LHCN-M2 (cell line): ENCODE data around the gene ARVCF. TPM values are rescaled to one million over a fixed set of nuclear protein-coding genes. Genes with fewer than 3 reads are reported as not detected.

Source experiments
- DNase-seq: peaks from one replicate; pipeline ENCODE4 v3.0.0-alpha.2; 2012; ENCODE audit warnings: low read depth
- total RNA-seq: library from RNA; depleted of rRNA; stranded (reverse); fragments of >200 nt; gene quantifications from 2 replicates; pipeline ENCODE4 v1.2.3, GENCODE V29; 2014

The ARVCF gene
- total RNA-seq, 1 experiment from 2014 or later, result 6.4 TPM

- no peak for DNase-seq
These were observed 37.4 kb upstream of the ARVCF start for GRCh38 chr22:20054034-20054427.

DNA sequence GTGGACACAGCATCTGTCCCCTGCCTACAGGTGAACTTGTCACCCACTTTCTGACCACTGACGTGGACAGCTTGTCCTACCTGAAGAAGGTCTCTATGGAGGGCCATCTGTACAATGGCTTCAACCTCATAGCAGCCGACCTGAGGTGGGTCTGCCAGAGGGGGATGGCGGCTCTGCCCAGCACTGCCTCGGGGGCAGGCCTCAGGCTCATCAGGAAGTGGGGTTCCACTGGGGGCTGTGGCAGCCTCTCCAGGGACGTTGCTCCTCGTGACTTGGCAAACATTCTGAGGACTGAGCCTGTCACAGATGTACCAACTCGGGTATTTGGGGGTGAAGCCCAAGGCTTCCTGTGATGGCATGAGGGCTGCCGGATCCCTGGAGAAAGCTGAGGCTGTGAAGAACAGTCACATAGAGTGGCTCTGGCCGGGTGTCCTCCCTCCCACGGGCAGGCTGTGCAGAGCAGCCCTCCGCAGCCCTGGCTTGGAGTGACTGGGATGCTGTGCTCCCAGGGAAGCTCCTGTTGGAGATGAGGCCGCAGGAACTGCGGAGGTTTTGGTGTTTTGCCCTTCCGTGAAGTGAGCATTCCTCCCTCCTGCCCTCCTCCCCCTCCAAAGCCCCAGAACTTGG is 36.9 kb upstream of the ARVCF start:
- DNase-seq, result no peak

- DNase-seq, result no peak
These were observed 36.0 kb upstream of the ARVCF start for GRCh38 chr22:20052309-20053259.

- DNase-seq, result no peak
These were observed 35.3 kb upstream of the ARVCF start for GRCh38 chr22:20051927-20052308.

DNA sequence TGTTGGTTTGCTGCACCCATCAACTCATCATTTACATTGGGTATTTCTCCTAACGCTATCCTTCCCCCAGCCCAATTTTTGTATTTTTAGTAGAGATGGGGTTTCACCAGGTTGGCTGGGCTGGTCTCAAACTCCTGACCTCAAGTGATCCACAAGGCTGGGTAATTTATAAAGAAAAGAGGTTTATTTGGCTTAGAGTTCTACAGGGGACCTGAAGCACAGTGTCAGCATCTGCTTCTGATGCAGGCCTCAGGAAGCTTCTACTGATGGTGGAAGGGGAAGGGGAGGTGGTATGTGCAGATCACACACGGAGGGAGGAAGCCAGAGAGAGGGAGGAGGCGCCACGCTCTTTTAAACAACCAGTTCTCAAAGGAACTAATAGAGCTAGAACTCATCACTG is 30.1 kb upstream of the ARVCF start:
- no peak for DNase-seq

DNA sequence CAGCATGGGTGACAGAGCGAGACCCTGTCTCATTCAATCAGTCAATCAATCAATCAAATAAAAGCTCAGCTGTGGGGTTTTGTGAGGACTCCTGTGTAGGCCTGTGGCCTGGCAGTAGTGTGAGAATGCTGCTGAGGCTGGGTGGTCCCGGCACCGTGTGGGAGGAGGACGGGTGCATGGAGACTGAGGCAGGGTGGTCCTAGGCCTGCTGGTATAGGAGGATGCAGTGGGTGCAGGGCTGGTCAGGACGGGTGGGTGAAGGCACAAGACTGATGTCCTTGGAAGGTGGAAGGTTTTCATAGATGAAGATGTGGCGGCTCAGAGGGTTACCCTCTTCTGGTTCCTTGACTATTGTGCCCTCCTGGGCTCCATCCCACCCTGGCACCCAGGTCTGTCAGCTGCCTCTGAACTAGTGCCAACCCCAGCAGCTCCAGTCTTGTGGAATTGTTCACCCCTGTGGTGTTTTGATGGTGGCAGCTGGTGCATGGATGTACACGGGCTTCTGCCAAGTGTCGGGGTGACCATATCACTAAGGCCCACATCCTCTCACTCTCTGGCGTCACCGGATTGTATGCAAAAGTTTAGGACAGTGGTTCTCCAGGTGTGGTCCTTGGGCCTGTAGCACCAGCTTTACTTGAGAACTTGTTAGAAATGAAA is 28.0 kb upstream of the ARVCF start:
- DNase-seq, result no peak

DNA sequence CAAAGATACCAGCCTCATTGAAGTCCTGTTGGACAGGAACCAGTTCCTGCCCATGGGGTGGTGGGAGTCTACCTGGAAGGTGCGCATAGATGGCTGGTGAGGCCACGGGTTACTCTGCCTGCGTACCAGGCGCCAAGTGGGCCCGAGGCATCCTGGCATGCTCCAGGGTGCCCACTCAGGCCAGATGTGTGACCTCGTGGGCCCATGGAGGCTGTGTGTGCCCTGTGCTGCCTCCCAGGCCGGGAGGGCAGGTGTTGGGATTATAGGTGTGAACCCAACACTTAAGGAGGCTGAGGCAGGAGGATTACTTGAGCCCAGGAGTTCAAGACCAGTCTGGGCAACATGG is 27.3 kb upstream of the ARVCF start:
- no peak for DNase-seq

- no peak for DNase-seq
These were observed 26.7 kb upstream of the ARVCF start for GRCh38 chr22:20043057-20043996.

GRCh38 chr22:20040327-20041200 is 23.9 kb upstream of the ARVCF start:
- no peak for DNase-seq

DNA sequence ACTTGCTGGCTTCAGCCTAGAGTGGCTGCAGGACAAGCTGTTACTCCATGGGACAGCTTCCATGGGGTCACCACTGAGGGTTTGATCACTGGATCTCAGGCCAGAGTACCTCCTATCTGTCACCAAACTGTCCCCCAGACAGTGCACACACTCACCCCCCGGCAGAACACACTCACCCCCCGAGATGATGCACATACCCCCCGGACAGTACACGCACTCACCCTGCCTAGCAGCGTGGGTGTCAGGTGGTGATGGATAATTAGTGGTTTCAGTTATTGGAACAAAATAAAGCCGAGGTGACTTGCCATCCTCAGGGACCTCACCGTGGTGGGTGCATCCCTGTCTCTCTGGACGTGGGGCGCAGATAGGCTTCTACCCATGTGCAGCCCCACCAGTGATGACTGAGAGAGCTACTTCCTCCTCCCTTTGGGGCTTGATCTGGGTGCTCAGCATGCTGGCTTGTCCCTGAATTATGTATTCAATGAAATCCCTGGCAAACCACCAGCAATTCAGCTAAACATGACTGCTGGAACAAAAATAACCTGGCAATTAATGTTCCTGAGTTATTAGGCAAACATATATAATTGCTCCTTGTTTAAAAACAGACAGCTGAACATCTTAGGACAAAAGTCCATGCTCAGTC is 23.2 kb upstream of the ARVCF start:
- DNase-seq, result no peak

GRCh38 chr22:20038574-20038973 is 22.0 kb upstream of the ARVCF start:
- DNase-seq, result no peak

DNA sequence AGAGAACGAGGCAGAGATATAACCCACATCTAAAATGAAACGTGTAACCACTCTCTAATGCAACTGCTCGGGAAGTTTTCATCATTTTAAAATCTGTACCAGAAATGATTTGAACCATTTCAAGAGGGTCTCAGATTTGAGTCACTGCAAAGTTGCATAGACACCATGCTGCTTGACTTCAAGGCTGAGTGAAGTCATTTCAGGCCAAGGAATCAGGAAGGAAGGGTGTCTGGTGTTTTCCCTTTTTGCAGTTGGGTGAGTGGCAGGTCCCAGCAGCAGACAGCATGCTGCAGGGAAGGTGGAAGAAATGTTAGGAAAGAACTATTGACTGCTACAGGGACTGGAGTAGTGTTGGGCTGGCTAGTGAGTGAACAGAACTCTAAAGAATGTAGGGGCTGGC is 20.8 kb upstream of the ARVCF start:
- DNase-seq, result no peak

DNA sequence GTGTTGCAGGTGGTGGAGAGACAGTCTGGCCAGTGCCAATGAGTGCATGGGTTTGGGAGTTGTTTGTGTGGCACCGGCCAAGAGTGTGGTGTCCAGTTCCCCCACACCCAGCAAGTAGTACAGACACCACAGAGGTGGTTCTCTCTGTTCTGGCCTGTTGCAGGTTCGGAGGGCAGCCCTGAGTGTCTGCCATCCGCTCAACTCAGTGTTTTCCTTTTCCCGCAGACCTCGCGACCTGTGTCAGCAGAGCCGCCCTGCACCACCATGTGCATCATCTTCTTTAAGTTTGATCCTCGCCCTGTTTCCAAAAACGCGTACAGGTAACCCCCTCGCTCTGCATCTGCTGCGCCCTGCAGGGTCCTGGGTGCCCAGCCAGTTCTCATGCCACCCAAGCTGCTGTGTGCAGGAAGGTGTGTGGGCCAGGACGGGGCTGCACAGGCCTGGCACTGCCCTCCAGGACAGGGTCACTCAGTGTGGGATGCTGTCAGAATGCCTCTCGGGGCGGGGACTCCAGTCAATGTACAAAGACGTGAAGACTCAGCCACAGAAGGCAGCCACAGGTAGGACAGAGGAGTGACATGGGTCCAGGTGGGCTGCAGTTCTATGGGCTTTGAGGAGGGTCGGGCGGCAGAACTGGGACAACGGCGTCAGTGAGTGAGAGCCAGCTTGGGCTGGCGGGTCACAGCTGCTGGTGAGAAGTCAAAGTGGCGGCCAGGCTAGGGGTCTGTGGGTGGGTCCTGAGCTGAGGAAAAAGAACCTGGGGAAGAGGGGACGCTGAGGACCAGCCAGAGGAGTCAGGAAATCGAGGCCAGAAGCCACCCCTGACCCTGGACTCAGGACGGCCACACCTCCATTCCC is 20.1 kb upstream of the ARVCF start:
- no peak for DNase-seq

GRCh38 chr22:20036084-20036482 is 19.5 kb upstream of the ARVCF start:
- no peak for DNase-seq

DNA sequence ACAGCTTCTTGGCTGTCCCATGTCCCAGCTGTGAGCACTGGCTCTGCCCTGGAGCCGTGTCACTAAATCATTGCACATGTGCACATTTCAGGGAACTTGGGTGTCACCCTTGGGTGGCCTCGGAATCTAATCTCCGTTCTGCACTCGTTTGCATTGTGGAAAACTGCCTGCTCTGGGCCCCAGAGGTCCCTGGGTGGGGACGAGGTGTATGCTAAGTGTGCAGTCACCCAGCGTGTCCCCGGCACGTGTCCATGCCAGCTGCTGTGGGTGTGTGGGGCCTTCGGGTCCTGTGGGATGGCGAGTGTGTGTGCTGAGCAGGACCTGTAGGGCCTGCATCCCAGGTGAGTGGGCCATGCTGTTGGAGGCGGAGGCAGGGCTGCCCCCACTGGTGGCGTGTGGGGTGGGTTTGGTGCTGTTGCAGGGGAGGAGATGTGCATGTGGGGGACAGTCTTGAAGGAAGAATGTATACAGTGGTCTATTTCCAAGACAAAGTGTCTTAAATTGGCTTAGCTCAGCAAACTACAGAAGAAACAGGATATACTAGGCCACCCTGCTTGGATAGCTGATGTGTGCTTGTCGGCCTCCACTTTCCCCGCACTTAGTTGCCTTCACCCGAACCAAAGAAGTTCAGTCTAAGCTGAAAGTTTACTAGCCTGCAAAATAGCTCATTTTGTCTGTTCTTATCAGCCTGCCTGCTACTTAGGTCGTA is 18.9 kb upstream of the ARVCF start:
- DNase-seq, result no peak

GRCh38 chr22:20034143-20034542 is 17.5 kb upstream of the ARVCF start:
- no peak for DNase-seq

DNA sequence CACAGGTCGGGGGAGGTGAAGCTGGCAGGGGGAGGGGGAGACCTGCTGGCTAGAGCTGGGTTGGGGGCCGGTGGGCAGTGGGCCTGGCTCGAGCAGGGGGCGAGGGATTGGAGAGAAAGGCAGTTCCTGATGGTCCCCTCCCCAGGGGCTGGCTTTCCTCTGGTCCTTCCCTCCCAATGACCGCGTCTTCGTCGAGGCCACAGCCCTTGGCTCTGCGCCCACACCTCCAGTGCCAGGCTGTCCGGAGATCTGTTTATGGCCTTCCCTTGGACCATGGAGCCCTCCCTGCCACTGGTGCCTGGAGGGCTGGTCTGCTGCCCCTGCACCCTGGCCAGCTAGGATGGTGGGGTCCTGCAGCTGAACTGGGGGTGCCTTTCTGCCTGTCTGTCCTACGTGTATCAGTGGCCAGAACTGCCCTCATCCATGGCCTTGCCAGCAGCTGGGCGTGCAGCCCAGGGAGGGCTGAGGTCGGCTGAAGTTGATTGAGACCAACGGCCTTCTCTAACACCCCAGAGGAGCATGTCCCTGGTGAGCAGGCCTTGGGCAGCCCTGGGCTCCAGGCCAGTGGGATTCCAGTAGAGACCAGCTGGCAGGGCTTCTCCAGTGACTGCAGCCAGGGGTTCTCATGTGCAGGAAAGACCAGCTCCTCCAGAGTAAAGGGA is 16.6 kb upstream of the ARVCF start:
- DNase-seq, result no peak
